SU-DHL-6 (cell line): Measurements from ENCODE around the gene C10orf105.

Experiments used
- CTCF ChIP-seq: fragments of 200-600 bp; sonication (generic); IDR thresholded peaks from one replicate; pipeline ENCODE4 v1.5.1; 2017; ENCODE audit warnings: antibody characterized with exemption, mild to moderate bottlenecking, low read length, moderate library complexity; ENCODE audit not compliant: insufficient read depth, poor library complexity, severe bottlenecking
- EZH2phosphoT487 ChIP-seq: fragments of 200-600 bp; sonication (generic), shearing (Covaris generic); conservative IDR thresholded peaks from 2 replicates; pipeline ENCODE4 v1.6.1; 2018; ENCODE audit warnings: mild to moderate bottlenecking, antibody characterized with exemption, low read length, moderate library complexity, mixed read lengths

- TF ChIP-seq CTCF (no peak), EZH2phosphoT487 (no peak)
These were observed 35.8 kb upstream of the C10orf105 start for GRCh38 chr10:71755179-71755879.
